Endothelial cell of umbilical vein (primary cell): Measurements from ENCODE around the gene SSR4. TPM values are rescaled to one million over a fixed set of nuclear protein-coding genes. Genes with fewer than 3 reads are reported as not detected.

Experiments
- BruUV-seq: library from RNA; stranded (reverse); fragments of 400-500 nt; replicated peaks from 2 replicates; lab custom pipeline; 2021; lab: Mats Ljungman, UMichigan
- CTCF ChIA-PET: fragments of 300-600, 350-600 bp; sonication (Branson Sonifier 250); formaldehyde crosslinking; loops from one replicate; lab custom pipeline; 2021; ENCODE audit warnings: antibody characterized with exemption, inconsistent platforms; lab: Charles Lee
- POLR2A ChIA-PET: fragments of 300-600, 350-600 bp; sonication (Branson Sonifier 250); formaldehyde crosslinking; loops from one replicate; lab custom pipeline; 2021; ENCODE audit warnings: antibody characterized with exemption, inconsistent platforms; lab: Charles Lee
- DNase-seq: peaks from one replicate; pipeline ENCODE4 v3.0.0-alpha.2; 2011; ENCODE audit warnings: low read depth, low spot score
- FAIRE-seq: peaks from 2 replicates; lab custom pipeline; 2011; peaks lifted over from hg19 to GRCh38; lab: Jason Lieb, UNC
- H2AFZ ChIP-seq: 2 replicates; pipeline ENCODE4 v1.6.0; 2012; ENCODE audit warnings: low read depth, low read length, control low read depth, inconsistent platforms
- H3K27ac ChIP-seq: 2 replicates; pipeline ENCODE4 v1.5.1; 2011; ENCODE audit warnings: low read depth, mild to moderate bottlenecking, control low read depth, low read length, moderate library complexity; ENCODE audit not compliant: insufficient read depth
- H3K27me3 ChIP-seq, 2 experiments: 2 replicates each; pipeline versions ENCODE4 v1.6.0 to v1.6.1; 2011; ENCODE audit warnings: low read length in 2 of 2, mixed read lengths in 1 of 2; ENCODE audit not compliant: control insufficient read depth in 2 of 2, insufficient read depth in 2 of 2
- H3K36me3 ChIP-seq, 2 experiments: 2 replicates in 1 of 2; 3 replicates in 1 of 2; pipeline ENCODE4 v1.5.1; 2011; ENCODE audit warnings: low read length in 2 of 2, mild to moderate bottlenecking in 1 of 2, moderate library complexity in 1 of 2; ENCODE audit not compliant: control insufficient read depth in 2 of 2, insufficient read depth in 2 of 2; ENCODE audit errors: extremely low read depth in 1 of 2
- H3K4me1 ChIP-seq: 3 replicates; pipeline ENCODE4 v1.5.1; 2011; ENCODE audit warnings: mild to moderate bottlenecking, low read length; ENCODE audit not compliant: control insufficient read depth, insufficient read depth; ENCODE audit errors: extremely low read depth
- H3K4me2 ChIP-seq: 2 replicates; pipeline ENCODE4 v1.6.1; 2011; ENCODE audit warnings: low read length, control low read depth, mixed read lengths; ENCODE audit not compliant: insufficient read depth
- H3K4me3 ChIP-seq, 3 experiments: fragments of 200-600 bp in 1 of 3; sonication (generic), shearing (Covaris generic) in 1 of 3; replicated peaks in 1 of 3; 2 replicates each; pipeline ENCODE4 v1.5.1; 2011 to 2016; ENCODE audit warnings: control low read depth in 3 of 3, low read length in 3 of 3, mild to moderate bottlenecking in 2 of 3, inconsistent platforms in 1 of 3, low read depth in 1 of 3, moderate library complexity in 1 of 3; ENCODE audit not compliant: insufficient read depth in 1 of 3
- H3K79me2 ChIP-seq: 2 replicates; pipeline ENCODE4 v1.6.0; 2012; ENCODE audit warnings: low read length, inconsistent platforms; ENCODE audit not compliant: control insufficient read depth, insufficient read depth
- H3K9ac ChIP-seq: replicated peaks from 2 replicates; pipeline ENCODE3; 2011; ENCODE audit warnings: low read length, control low read depth; ENCODE audit not compliant: insufficient read depth; ENCODE audit errors: extremely low read depth
- H3K9me1 ChIP-seq: replicated peaks from 3 replicates; pipeline ENCODE4 v1.6.0; 2011; ENCODE audit warnings: mild to moderate bottlenecking, low read length; ENCODE audit not compliant: control insufficient read depth, insufficient read depth; ENCODE audit errors: extremely low read depth
- H3K9me3 ChIP-seq: replicated peaks from 2 replicates; pipeline ENCODE4 v1.5.1; 2012; ENCODE audit warnings: low read length, inconsistent platforms; ENCODE audit not compliant: control insufficient read depth, insufficient read depth
- H4K20me1 ChIP-seq: replicated peaks from 2 replicates; pipeline ENCODE3; 2011; ENCODE audit warnings: mild to moderate bottlenecking, low read length; ENCODE audit not compliant: control insufficient read depth, insufficient read depth; ENCODE audit errors: extremely low read depth
- EZH2 ChIP-seq: IDR thresholded peaks from 2 replicates; pipeline ENCODE4 v1.6.1; 2012; ENCODE audit warnings: borderline replicate concordance, low read depth, mild to moderate bottlenecking, moderate library complexity, low read length, inconsistent platforms; ENCODE audit not compliant: severe bottlenecking
- FOS ChIP-seq: IDR thresholded peaks from 2 replicates; pipeline ENCODE4 v1.6.1; 2011; ENCODE audit warnings: mild to moderate bottlenecking, low read length, moderate library complexity, borderline replicate concordance; ENCODE audit not compliant: insufficient read depth
- GATA2 ChIP-seq: IDR thresholded peaks from 2 replicates; pipeline ENCODE4 v1.7.0; 2011; ENCODE audit warnings: low read depth, mild to moderate bottlenecking, moderate library complexity, mixed read lengths, low read length; ENCODE audit not compliant: insufficient read length, insufficient read depth
- JUN ChIP-seq: IDR thresholded peaks from 2 replicates; pipeline ENCODE4 v1.6.1; 2011; ENCODE audit warnings: borderline replicate concordance, low read depth; ENCODE audit not compliant: insufficient read length, insufficient read depth
- MYC ChIP-seq: IDR thresholded peaks from one replicate; pipeline ENCODE4 v1.6.1; 2011; ENCODE audit warnings: mild to moderate bottlenecking, low read depth, low read length
- POLR2A ChIP-seq: IDR thresholded peaks from 2 replicates; pipeline ENCODE4 v1.6.1; 2012; ENCODE audit warnings: low read depth, mild to moderate bottlenecking, control low read depth, low read length
- POLR2AphosphoS5 ChIP-seq: IDR thresholded peaks from 2 replicates; pipeline ENCODE4 v1.6.1; 2012; ENCODE audit warnings: low read depth, mild to moderate bottlenecking, control low read depth, low read length, moderate library complexity; ENCODE audit not compliant: insufficient read depth
- dilution Hi-C: fragments of 300-500 bp; cut with MboI; formaldehyde crosslinking; loops from one replicate; pipeline ENCODE4 v1.15.0; 2019; ENCODE audit warnings: low sequenced_read_pairs; ENCODE audit not compliant: extremely low pct_ligation_motif_present
- intact Hi-C: fragments of 100-400 bp; cut with micrococcal nuclease; formaldehyde crosslinking; loops from one replicate; pipeline ENCODE4 v1.10.0; 2022
- polyA plus RNA-seq, 4 experiments: library from polyadenylated mRNA; depleted of rRNA in 3 of 4; stranded (reverse) in 3 of 4; unstranded in 1 of 4; fragments of >200 nt; gene quantifications; 2 replicates each; pipeline versions ENCODE4 v1.2.1 to v1.2.3, GENCODE V29; 2011 to 2012; ENCODE audit warnings: missing spikeins in 1 of 4
- total RNA-seq: library from RNA; stranded (reverse); gene quantifications from 2 replicates; pipeline ENCODE4 v1.2.3, GENCODE V29; 2021
- TF ChIP-seq, protein P1 (sequence below): IDR thresholded peaks from 2 replicates; pipeline ENCODE4 v1.6.1; 2011; ENCODE audit not compliant: insufficient read depth, insufficient read length
- TF ChIP-seq, protein P2 (sequence below), 2 donors: IDR thresholded peaks; 1 replicate in 1 of 2; 2 replicates in 1 of 2; pipeline ENCODE4 v1.5.1; 2011; ENCODE audit warnings: low read length in 2 of 2, mild to moderate bottlenecking in 2 of 2, moderate library complexity in 2 of 2, control low read depth in 1 of 2, inconsistent platforms in 1 of 2, low read depth in 1 of 2; ENCODE audit not compliant: insufficient read depth in 1 of 2; ENCODE audit errors: extremely low read depth in 1 of 2

Gene SSR4
- total and polyA plus RNA-seq, 2 donors (not counting 3 experiments of a cell fraction or from before 2014, with no cell fraction given): 235 to 732 TPM

DNA sequence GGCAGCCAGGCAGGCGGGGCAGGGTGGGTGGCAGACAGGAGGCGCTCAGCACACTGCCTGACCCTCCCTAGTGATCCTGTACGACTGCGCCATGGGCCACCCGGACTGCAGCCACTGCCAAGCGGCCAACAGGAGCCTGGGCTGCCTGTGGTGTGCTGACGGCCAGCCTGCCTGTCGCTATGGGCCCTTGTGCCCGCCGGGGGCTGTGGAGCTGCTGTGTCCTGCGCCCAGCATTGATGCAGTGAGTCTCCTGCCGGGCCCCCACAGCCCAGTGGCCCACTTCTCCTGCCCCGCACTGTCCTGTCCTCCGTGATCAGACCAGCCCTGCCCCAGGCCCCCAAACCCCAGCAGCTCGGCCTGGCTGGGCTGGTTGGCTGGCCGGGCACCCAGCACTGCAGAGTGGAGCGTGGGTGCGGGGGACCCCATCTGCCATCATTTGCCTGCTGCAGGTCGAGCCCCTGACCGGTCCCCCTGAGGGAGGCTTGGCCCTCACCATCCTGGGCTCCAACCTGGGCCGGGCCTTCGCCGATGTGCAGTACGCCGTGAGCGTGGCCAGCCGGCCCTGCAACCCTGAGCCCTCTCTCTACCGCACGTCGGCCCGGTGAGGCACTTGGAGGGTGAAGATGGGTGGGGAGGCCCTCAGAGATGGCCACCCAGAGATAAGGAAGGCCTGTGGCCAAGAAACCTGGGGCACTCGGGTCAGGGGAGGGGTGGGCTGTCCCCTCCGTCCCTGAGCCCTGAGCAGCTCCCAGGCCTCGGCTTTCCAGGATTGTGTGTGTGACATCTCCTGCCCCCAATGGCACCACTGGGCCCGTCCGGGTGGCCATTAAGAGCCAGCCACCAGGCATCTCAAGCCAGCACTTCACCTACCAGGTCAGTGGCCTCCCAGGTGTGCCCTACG is 22.8 kb upstream of the SSR4 start:
- H3K79me2 ChIP-seq: no peaks in the 10 kb centered on the region
- ChIA-PET POLR2A (no interaction called here), CTCF (interaction anchor here (1.2 kb wide), 1 partner anchor 10 kb away, joined by 3 read pairs; no protein-coding TSS in a partner anchor)
- no peak overlapping the region for H3K4me3 ChIP-seq
- no peak overlapping the region for H3K4me2 ChIP-seq
- TF ChIP-seq, protein P1, sequence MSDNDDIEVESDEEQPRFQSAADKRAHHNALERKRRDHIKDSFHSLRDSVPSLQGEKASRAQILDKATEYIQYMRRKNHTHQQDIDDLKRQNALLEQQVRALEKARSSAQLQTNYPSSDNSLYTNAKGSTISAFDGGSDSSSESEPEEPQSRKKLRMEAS: no peak
- TF ChIP-seq MYC (no peak), POLR2A (no peak), FOS (no peak), EZH2 (no peak), POLR2AphosphoS5 (no peak), GATA2 (no peak), JUN (no peak)
- TF ChIP-seq, protein P2, sequence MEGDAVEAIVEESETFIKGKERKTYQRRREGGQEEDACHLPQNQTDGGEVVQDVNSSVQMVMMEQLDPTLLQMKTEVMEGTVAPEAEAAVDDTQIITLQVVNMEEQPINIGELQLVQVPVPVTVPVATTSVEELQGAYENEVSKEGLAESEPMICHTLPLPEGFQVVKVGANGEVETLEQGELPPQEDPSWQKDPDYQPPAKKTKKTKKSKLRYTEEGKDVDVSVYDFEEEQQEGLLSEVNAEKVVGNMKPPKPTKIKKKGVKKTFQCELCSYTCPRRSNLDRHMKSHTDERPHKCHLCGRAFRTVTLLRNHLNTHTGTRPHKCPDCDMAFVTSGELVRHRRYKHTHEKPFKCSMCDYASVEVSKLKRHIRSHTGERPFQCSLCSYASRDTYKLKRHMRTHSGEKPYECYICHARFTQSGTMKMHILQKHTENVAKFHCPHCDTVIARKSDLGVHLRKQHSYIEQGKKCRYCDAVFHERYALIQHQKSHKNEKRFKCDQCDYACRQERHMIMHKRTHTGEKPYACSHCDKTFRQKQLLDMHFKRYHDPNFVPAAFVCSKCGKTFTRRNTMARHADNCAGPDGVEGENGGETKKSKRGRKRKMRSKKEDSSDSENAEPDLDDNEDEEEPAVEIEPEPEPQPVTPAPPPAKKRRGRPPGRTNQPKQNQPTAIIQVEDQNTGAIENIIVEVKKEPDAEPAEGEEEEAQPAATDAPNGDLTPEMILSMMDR (IDR thresholded peaks at IDR 0.05; ENCODE audit: extremely low read depth in 1 of 2, insufficient read depth in 1 of 2, low read depth in 1 of 2, low read length in 2 of 2): no peak
- H4K20me1 ChIP-seq: no peaks in the 10 kb centered on the region
- no peak for FAIRE-seq
- BruUV-seq: no TSS peak
- no peaks in the 10 kb centered on the region for H3K9me3 ChIP-seq
- H3K27ac ChIP-seq: no peak overlapping the region
- intact Hi-C loops: no loop called here
- peaks cover 0 to 22% of the 10 kb centered on the region in 2 experiments for H3K36me3 ChIP-seq
- H3K27me3 ChIP-seq: no peaks in the 10 kb centered on the region
- no peak overlapping the region for H2AFZ ChIP-seq
- no peak overlapping the region for H3K9ac ChIP-seq
- H3K4me1 ChIP-seq: no peaks in the 10 kb centered on the region
- dilution Hi-C loops: no loop called here
- DNase-seq: no peak
- no peaks in the 10 kb centered on the region for H3K9me1 ChIP-seq
